Suprapubic skin (tissue), 4 donors: ENCODE measurements around the gene ZCWPW2. TPM values are rescaled to one million over a fixed set of nuclear protein-coding genes. Genes with fewer than 3 reads are reported as not detected.

ENCODE experiments used
- DNase-seq, 2 donors: peaks; one replicate each; pipeline ENCODE4 v3.0.0-alpha.2; 2019; ENCODE audit warnings: low spot score in 2 of 2
- H3K27ac ChIP-seq: fragments of 200-600 bp; sonication (generic); one replicate; pipeline ENCODE4 v1.5.1; 2019
- H3K27me3 ChIP-seq: fragments of 200-600 bp; sonication (generic); one replicate; pipeline ENCODE4 v1.5.1; 2019
- H3K36me3 ChIP-seq: fragments of 200-600 bp; sonication (generic); one replicate; pipeline ENCODE4 v1.5.1; 2019
- H3K4me1 ChIP-seq: fragments of 200-600 bp; sonication (generic); one replicate; pipeline ENCODE4 v1.5.1; 2019
- H3K4me3 ChIP-seq: fragments of 200-600 bp; sonication (generic); one replicate; pipeline ENCODE4 v1.5.1; 2019; ENCODE audit warnings: mild to moderate bottlenecking
- H3K9me3 ChIP-seq: fragments of 200-600 bp; sonication (generic); one replicate; pipeline ENCODE4 v1.5.1; 2019
- CTCF ChIP-seq, 2 donors: fragments of 200-600 bp in 1 of 2; fragments of 450-650 bp in 1 of 2; sonication (generic) in 1 of 2; IDR thresholded peaks; one replicate each; pipeline ENCODE4 v1.5.1; 2016 to 2019; ENCODE audit warnings: antibody characterized with exemption in 2 of 2, mild to moderate bottlenecking in 1 of 2, moderate library complexity in 1 of 2
- EP300 ChIP-seq: sonication (generic); formaldehyde crosslinking; IDR thresholded peaks from one replicate; pipeline ENCODE4 v1.6.1; 2017; ENCODE audit warnings: antibody characterized with exemption
- POLR2A ChIP-seq, 2 donors: fragments of 450-650 bp; IDR thresholded peaks; one replicate each; pipeline ENCODE4 v1.6.1; 2017; ENCODE audit warnings: antibody characterized with exemption in 2 of 2, mild to moderate bottlenecking in 2 of 2, moderate library complexity in 2 of 2
- POLR2AphosphoS5 ChIP-seq, 3 donors: sonication (generic); formaldehyde crosslinking; IDR thresholded peaks; one replicate each; pipeline ENCODE4 v1.6.1; 2017; ENCODE audit warnings: antibody characterized with exemption in 3 of 3
- WGBS: methylation state at CpG from one replicate; pipeline ENCODE4 v1.1.5; 2018; 5-methylcytosine and 5-hydroxymethylcytosine counted together
- total RNA-seq, 4 donors: library from RNA; depleted of rRNA; stranded (reverse); fragments of >200 nt; gene quantifications; one replicate each; pipeline ENCODE4 v1.1.0, GENCODE V29; 2016

Gene ZCWPW2
- total RNA-seq, 4 donors from 2014 or later: 0.40 to 0.76 (median 0.52) TPM; not detected in 1

- 73% methylated on average over 1 of the region's 1 CpG for WGBS
- TF ChIP-seq EP300 (no peak), CTCF (IDR thresholded peaks at IDR 0.05) (no peak)
- H3K9me3 ChIP-seq: peaks cover 9% of the 10 kb centered on the region
- H3K4me1 ChIP-seq: no peaks in the 10 kb centered on the region
- no peak overlapping the region for H3K27ac ChIP-seq
- no peaks in the 10 kb centered on the region for H3K27me3 ChIP-seq
- no peak for DNase-seq
- no peaks in the 10 kb centered on the region for H3K36me3 ChIP-seq
- H3K4me3 ChIP-seq: no peak overlapping the region
Observed at GRCh38 chr3:28406241-28406640, 57.7 kb downstream of the ZCWPW2 start.

GRCh38 chr3:28449398-28449797, 100.9 kb downstream of the ZCWPW2 start:
- no peak for DNase-seq
- Histone ChIP-seq H3K4me1 (no peaks in the 10 kb centered on the region), H3K9me3 (no peaks in the 10 kb centered on the region), H3K27me3 (no peaks in the 10 kb centered on the region), H3K27ac (no peak overlapping the region), H3K36me3 (no peaks in the 10 kb centered on the region), H3K4me3 (no peak overlapping the region)
- no peak for TF ChIP-seq CTCF (IDR thresholded peaks at IDR 0.05)
- TF ChIP-seq POLR2A (IDR thresholded peaks at IDR 0.05): no peak
- no peak for TF ChIP-seq POLR2AphosphoS5 (IDR thresholded peaks at IDR 0.05)
- no peak for TF ChIP-seq EP300

GRCh38 chr3:28462866-28463265, 114.3 kb downstream of the ZCWPW2 start:
- Histone ChIP-seq H3K27ac (no peak overlapping the region), H3K4me1 (no peaks in the 10 kb centered on the region), H3K9me3 (no peaks in the 10 kb centered on the region), H3K36me3 (no peaks in the 10 kb centered on the region), H3K27me3 (no peaks in the 10 kb centered on the region), H3K4me3 (no peak overlapping the region)
- DNase-seq: no peak
- WGBS: 0% methylated on average over 1 of the region's 1 CpG
- TF ChIP-seq POLR2A (IDR thresholded peaks at IDR 0.05) (no peak), CTCF (IDR thresholded peaks at IDR 0.05) (no peak), POLR2AphosphoS5 (IDR thresholded peaks at IDR 0.05) (no peak), EP300 (no peak)

GRCh38 chr3:28467414-28467813, 118.9 kb downstream of the ZCWPW2 start:
- 100% methylated on average over 1 of the region's 1 CpG for WGBS
- no peak for TF ChIP-seq POLR2AphosphoS5 (IDR thresholded peaks at IDR 0.05)
- no peak for TF ChIP-seq POLR2A (IDR thresholded peaks at IDR 0.05)
- no peak for TF ChIP-seq EP300
- no peak for TF ChIP-seq CTCF (IDR thresholded peaks at IDR 0.05)
- Histone ChIP-seq H3K4me1 (no peaks in the 10 kb centered on the region), H3K36me3 (no peaks in the 10 kb centered on the region), H3K27me3 (no peaks in the 10 kb centered on the region), H3K9me3 (no peaks in the 10 kb centered on the region), H3K4me3 (no peak overlapping the region), H3K27ac (no peak overlapping the region)
- DNase-seq: no peak

GRCh38 chr3:28476194-28476593, 127.7 kb downstream of the ZCWPW2 start:
- no peaks in the 10 kb centered on the region for H3K27me3 ChIP-seq
- H3K4me1 ChIP-seq: no peaks in the 10 kb centered on the region
- no peak overlapping the region for H3K27ac ChIP-seq
- no peak for TF ChIP-seq CTCF (IDR thresholded peaks at IDR 0.05)
- no peak for TF ChIP-seq POLR2A (IDR thresholded peaks at IDR 0.05)
- TF ChIP-seq EP300: no peak
- no peak overlapping the region for H3K4me3 ChIP-seq
- DNase-seq: no peak
- H3K9me3 ChIP-seq: no peaks in the 10 kb centered on the region
- H3K36me3 ChIP-seq: no peaks in the 10 kb centered on the region
